Sigmoid colon (tissue), 7 donors: ENCODE results near the gene TBCB. TPM values are rescaled to one million over a fixed set of nuclear protein-coding genes. Genes with fewer than 3 reads are reported as not detected.

Experiments
- DNase-seq: peaks from one replicate; pipeline ENCODE4 v3.0.0-alpha.2; 2019
- H3K27ac ChIP-seq, 4 donors: fragments of 200-600 bp; sonication (generic); one replicate each; pipeline ENCODE4 v1.5.1; 2016 to 2019; ENCODE audit warnings: mild to moderate bottlenecking in 1 of 4
- H3K27me3 ChIP-seq, 3 donors: fragments of 200-600 bp; sonication (generic); one replicate each; pipeline ENCODE4 v1.5.1; 2019; ENCODE audit warnings: mild to moderate bottlenecking in 1 of 3
- H3K36me3 ChIP-seq, 4 donors: fragments of 200-600 bp; sonication (generic); one replicate each; pipeline ENCODE4 v1.5.1; 2016 to 2019
- H3K4me1 ChIP-seq, 4 donors: fragments of 200-600 bp; sonication (generic); one replicate each; pipeline ENCODE4 v1.5.1; 2017 to 2019
- H3K4me3 ChIP-seq, 4 donors: fragments of 200-600 bp; sonication (generic); one replicate each; pipeline ENCODE4 v1.5.1; 2017 to 2019; ENCODE audit warnings: mild to moderate bottlenecking in 2 of 4, moderate library complexity in 1 of 4
- H3K9me3 ChIP-seq, 4 donors: fragments of 200-600 bp in 3 of 4; sonication (generic) in 3 of 4; one replicate each; pipeline versions ENCODE4 v1.5.1 to v1.6.1; 2013 to 2019
- CTCF ChIP-seq, 4 experiments: fragments of 450-650 bp in 3 of 4; fragments of 200-600 bp in 1 of 4; IDR thresholded peaks; one replicate each; pipeline ENCODE4 v1.5.1; 2016 to 2019; ENCODE audit warnings: antibody characterized with exemption in 4 of 4, mild to moderate bottlenecking in 3 of 4, moderate library complexity in 2 of 4
- EP300 ChIP-seq, 4 donors: sonication (generic); formaldehyde crosslinking; IDR thresholded peaks; one replicate each; pipeline ENCODE4 v1.6.1; 2017; ENCODE audit warnings: antibody characterized with exemption in 4 of 4
- POLR2A ChIP-seq, 2 donors: fragments of 450-650 bp; IDR thresholded peaks; one replicate each; pipeline ENCODE4 v1.6.1; 2016; ENCODE audit warnings: antibody characterized with exemption in 2 of 2, mild to moderate bottlenecking in 2 of 2, moderate library complexity in 2 of 2
- POLR2AphosphoS5 ChIP-seq, 4 donors: sonication (generic); formaldehyde crosslinking; IDR thresholded peaks; one replicate each; pipeline ENCODE4 v1.6.1; 2017; ENCODE audit warnings: antibody characterized with exemption in 4 of 4
- WGBS, 2 donors: extraction: QIAGEN DNeasy Blood & Tissue Kit; methylation state at CpG; one replicate each; pipeline ENCODE4 v1.1.7; 2013; 5-methylcytosine and 5-hydroxymethylcytosine counted together
- intact Hi-C: fragments of 100-400 bp; cut with DNase I; formaldehyde crosslinking; loops from one replicate; pipeline ENCODE4 v1.15.1; 2023
- polyA plus RNA-seq, 3 donors: library from polyadenylated mRNA; stranded (reverse); fragments of 200-250 nt; gene quantifications; one replicate each; pipeline ENCODE4 v1.2.3, GENCODE V29; 2013
- total RNA-seq, 4 donors: library from RNA; depleted of rRNA; stranded (reverse); fragments of >200 nt; gene quantifications; one replicate each; pipeline ENCODE4 v1.1.0, GENCODE V29; 2016
- donor health status: healthy with polysubstance abuse.
- donor health status: Bipolar disorder and iron deficiency.
- donor health status: healthy.

Gene TBCB
- total and polyA plus RNA-seq, 7 donors, result 109 to 162 (median 133) TPM

GRCh38 chr19:36100476-36100875 lies 14.8 kb upstream of the TBCB start:
- intact Hi-C loops, result no loop called here
- WGBS, 2 donors, result 86 to 87% methylated on average over 5 of the region's 5 CpGs
- no peaks in the 10 kb centered on the region for H3K36me3 ChIP-seq
- no peak overlapping the region for H3K27ac ChIP-seq
- no peaks in the 10 kb centered on the region for H3K4me1 ChIP-seq
- H3K27me3 ChIP-seq, result no peaks in the 10 kb centered on the region
- no peak overlapping the region for H3K4me3 ChIP-seq
- DNase-seq, result no peak
- H3K9me3 ChIP-seq, result no peaks in the 10 kb centered on the region
- TF ChIP-seq POLR2AphosphoS5 (IDR thresholded peaks at IDR 0.05), result no peak
- no peak for TF ChIP-seq EP300 (IDR thresholded peaks at IDR 0.05)

GRCh38 chr19:36101550-36102327 lies 13.5 kb upstream of the TBCB start:
- no peaks in the 10 kb centered on the region for H3K4me1 ChIP-seq
- DNase-seq, result no peak
- H3K27me3 ChIP-seq, result no peaks in the 10 kb centered on the region
- no peak overlapping the region for H3K4me3 ChIP-seq
- no peaks in the 10 kb centered on the region for H3K9me3 ChIP-seq
- H3K36me3 ChIP-seq, result peaks cover 0 to under 1% (median 0%) of the 10 kb centered on the region in 4 donors
- no peak overlapping the region for H3K27ac ChIP-seq
- no peak for TF ChIP-seq POLR2A (IDR thresholded peaks at IDR 0.05)
- no peak for TF ChIP-seq EP300 (IDR thresholded peaks at IDR 0.05)
- no peak for TF ChIP-seq CTCF (IDR thresholded peaks at IDR 0.05)
- TF ChIP-seq POLR2AphosphoS5 (IDR thresholded peaks at IDR 0.05), result no peak
- WGBS, 2 donors, result 91 to 94% methylated on average over 27 of the region's 27 CpGs
- intact Hi-C loops, result no loop called here

GRCh38 chr19:36103040-36103626 lies 12.1 kb upstream of the TBCB start:
- H3K36me3 ChIP-seq, result peaks cover 0 to 6% (median 0%) of the 10 kb centered on the region in 4 donors
- no peak overlapping the region for H3K4me3 ChIP-seq
- intact Hi-C loops, result no loop called here
- H3K27ac ChIP-seq, result no peak overlapping the region
- no peaks in the 10 kb centered on the region for H3K27me3 ChIP-seq
- DNase-seq, result no peak
- TF ChIP-seq POLR2AphosphoS5 (IDR thresholded peaks at IDR 0.05) (no peak), EP300 (IDR thresholded peaks at IDR 0.05) (no peak), CTCF (IDR thresholded peaks at IDR 0.05) (no peak), POLR2A (IDR thresholded peaks at IDR 0.05) (no peak)
- 92 to 94% methylated on average over 24 of the region's 24 CpGs for WGBS, 2 donors
- no peaks in the 10 kb centered on the region for H3K9me3 ChIP-seq
- H3K4me1 ChIP-seq, result no peaks in the 10 kb centered on the region

GRCh38 chr19:36103842-36104552 lies 11.3 kb upstream of the TBCB start:
- TF ChIP-seq POLR2AphosphoS5 (IDR thresholded peaks at IDR 0.05), result no peak
- TF ChIP-seq POLR2A (IDR thresholded peaks at IDR 0.05), result no peak
- no peak for TF ChIP-seq CTCF (IDR thresholded peaks at IDR 0.05)
- no peak for TF ChIP-seq EP300 (IDR thresholded peaks at IDR 0.05)
- H3K27ac ChIP-seq, result no peak overlapping the region
- no peak for DNase-seq
- no peaks in the 10 kb centered on the region for H3K4me1 ChIP-seq
- intact Hi-C loops, result no loop called here
- peaks cover 0 to 11% (median 0%) of the 10 kb centered on the region in 4 donors for H3K36me3 ChIP-seq
- no peak overlapping the region for H3K4me3 ChIP-seq
- H3K9me3 ChIP-seq, result no peaks in the 10 kb centered on the region
- no peaks in the 10 kb centered on the region for H3K27me3 ChIP-seq
- WGBS, 2 donors, result 94 to 95% methylated on average over 12 of the region's 12 CpGs

- Histone ChIP-seq H3K27me3 (no peaks in the 10 kb centered on the region), H3K9me3 (no peaks in the 10 kb centered on the region), H3K36me3 (peaks cover 0 to 23% (median 1%) of the 10 kb centered on the region in 4 donors), H3K4me3 (no peak overlapping the region), H3K27ac (no peak overlapping the region), H3K4me1 (no peaks in the 10 kb centered on the region)
- no peak for TF ChIP-seq POLR2A (IDR thresholded peaks at IDR 0.05)
- TF ChIP-seq CTCF (IDR thresholded peaks at IDR 0.05), result no peak
- no peak for TF ChIP-seq EP300 (IDR thresholded peaks at IDR 0.05)
- no peak for TF ChIP-seq POLR2AphosphoS5 (IDR thresholded peaks at IDR 0.05)
- intact Hi-C loops, result no loop called here
- 94 to 95% methylated on average over 6 of the region's 6 CpGs for WGBS, 2 donors
- no peak for DNase-seq
Observed at GRCh38 chr19:36106441-36106840, 8.8 kb upstream of the TBCB start.
